Activated T-cell treated with anti-CD3 and anti-CD28 coated beads, Interleukin-2, amount 50 U/mL, for 1 hour (primary cell): ENCODE data around the gene RAB31.
"Not testable (repeated sequence)": the region's sequence is repeated elsewhere in the genome, so short reads cannot be mapped to it uniquely, and the experiment has no call there.

Source experiments
- DNase-seq: peaks from one replicate; pipeline ENCODE4 v3.0.0-alpha.2; 2020

The RAB31 gene

DNA sequence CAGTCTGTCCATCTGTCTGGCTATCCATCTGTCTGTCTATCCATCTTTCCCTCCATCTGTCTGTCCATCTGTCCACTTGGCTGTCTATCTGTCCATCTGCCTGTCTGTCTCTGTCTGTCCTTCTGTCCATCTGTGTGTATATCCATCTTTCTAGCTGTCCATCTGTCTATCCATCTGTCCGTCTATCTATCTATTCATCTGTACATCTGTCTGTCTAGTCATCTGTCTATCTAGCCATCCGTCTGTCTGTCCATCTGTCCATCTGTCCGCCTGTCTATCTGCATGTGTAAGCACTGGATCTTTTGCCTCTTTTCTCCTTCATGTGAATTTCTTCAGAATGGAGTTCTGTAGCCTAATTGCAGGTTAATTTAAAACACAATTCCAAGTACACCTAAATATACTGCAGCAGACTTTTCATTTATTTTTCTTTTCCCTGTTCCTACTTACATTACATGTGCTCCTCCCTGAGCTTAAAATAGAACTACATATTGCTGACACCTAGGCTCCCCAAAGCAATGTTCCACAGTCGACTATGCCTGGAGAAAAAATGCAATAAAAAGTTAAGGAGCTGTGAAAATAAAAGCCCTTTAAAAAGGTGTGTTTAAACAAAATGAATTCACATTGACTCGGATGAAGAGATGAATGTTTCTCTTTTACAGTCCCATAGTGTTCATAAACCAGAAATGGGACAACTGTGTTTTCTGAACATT, 140.2 kb downstream of the RAB31 start:
- DNase-seq = no peak

DNA sequence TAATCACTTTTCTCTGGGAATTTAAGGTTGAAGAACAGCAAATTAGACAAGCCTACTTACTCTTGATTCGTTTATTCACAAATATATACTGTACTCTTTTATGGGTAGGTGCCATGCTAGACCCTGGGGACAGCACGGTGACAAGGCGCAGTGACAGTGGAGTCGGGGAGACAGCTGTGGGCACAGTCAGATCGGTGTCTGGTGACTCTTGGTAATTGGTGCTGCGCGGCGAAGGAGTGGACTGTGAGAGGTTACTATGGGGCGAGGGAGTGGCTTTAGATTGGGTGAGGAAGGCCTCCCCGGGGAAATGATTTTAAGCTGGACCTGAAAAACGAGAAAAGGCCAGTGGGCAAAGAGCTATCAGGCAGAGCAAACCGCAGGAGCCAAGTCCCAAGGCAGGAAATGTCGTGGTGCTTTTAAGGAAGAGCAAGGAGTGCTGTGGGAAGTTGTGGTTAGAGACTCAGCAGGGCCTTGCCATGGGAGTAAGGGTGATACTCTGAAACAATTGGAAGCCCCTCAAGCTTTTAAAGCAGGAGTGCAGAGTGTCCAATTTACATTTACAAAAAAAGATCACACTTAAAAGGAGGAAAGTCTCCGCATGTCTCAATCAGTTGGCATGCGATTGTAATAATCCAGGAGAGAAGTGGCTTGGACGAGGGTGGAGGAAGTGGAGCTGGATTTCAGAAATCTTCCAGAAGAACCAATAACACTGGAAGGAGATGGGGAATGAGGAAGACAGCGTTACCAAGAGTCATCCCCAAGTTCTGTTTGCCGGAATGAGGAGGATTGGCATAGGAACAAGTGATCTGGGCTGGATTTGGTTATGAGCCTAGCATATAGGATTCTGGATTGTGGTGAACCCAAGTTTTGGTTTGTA, 141.5 kb downstream of the RAB31 start:
- no peak for DNase-seq

DNA sequence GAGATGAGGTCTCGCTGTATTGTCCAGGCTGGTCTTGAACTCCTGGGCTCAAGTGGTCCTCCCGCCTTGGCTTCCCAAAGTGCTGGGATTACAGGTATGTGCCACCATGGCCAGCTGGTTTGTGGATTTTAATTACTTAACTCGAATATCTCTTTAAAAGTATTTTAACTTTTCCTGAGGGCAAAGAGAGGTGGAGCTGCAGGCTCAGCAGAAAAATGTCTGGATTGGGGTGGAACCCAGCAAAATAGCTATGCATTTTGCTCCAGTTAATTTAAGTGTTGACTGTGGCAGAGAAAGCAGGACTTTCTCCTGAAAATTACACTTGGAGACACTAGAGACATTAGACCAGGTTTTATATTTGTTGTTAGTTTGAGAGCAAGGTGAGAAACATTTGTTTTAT, 142.2 kb downstream of the RAB31 start:
- no peak for DNase-seq

DNA sequence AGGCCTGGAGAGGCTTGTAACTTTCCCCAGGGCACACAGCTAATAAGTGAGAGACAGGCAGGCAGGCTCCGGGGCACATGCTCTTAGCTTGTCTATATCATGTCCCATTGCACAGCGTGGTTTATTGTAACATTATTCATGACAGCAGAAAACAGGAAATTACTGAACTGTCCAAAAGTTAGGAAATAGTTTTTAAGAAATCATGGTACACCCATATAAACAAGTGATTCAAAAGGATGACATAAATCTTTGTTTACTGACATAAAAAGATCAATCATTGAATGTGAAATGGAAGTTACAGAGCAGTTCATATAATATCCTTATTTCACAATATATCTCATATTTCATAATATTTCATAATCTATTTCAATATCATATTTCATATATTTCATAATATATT, 143.4 kb downstream of the RAB31 start:
- DNase-seq = no peak

DNA sequence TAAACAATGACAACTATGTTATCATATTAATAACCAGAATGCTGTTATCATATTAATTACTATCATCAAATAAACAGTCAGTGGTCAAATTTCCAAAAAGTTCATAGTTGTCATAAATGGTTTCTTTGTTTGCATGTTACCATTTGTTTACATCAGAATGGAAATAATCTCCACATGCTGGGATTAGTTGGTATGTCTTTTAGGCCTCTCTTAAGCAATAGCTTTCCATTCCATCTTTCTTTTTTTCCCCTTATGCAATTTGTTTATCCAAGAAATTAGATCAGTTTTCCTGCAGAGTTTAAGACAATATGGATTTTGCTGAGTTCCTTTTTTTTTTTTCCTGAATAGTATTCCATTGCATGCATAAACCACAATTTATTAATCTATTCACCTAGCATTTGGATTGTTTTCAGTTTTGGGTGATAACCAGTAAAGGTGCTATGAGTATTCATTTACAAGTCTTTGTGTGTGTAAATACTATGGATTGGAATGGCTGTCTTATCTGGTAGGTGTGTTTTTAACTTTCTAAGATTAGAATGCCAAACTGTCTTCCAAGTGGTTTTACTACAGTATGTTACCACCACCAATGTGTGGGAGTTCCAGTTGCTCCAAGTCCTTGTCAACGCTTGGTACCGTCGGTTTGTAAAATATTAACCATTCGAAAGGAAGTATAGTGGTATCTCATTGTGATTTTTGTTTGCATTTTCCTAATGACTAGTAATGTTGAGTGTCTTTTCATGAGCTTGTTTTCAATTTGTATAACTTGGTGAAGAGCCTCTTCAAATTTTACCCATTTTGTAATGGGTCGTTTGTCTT, 144.4 kb downstream of the RAB31 start:
- DNase-seq = no peak

DNA sequence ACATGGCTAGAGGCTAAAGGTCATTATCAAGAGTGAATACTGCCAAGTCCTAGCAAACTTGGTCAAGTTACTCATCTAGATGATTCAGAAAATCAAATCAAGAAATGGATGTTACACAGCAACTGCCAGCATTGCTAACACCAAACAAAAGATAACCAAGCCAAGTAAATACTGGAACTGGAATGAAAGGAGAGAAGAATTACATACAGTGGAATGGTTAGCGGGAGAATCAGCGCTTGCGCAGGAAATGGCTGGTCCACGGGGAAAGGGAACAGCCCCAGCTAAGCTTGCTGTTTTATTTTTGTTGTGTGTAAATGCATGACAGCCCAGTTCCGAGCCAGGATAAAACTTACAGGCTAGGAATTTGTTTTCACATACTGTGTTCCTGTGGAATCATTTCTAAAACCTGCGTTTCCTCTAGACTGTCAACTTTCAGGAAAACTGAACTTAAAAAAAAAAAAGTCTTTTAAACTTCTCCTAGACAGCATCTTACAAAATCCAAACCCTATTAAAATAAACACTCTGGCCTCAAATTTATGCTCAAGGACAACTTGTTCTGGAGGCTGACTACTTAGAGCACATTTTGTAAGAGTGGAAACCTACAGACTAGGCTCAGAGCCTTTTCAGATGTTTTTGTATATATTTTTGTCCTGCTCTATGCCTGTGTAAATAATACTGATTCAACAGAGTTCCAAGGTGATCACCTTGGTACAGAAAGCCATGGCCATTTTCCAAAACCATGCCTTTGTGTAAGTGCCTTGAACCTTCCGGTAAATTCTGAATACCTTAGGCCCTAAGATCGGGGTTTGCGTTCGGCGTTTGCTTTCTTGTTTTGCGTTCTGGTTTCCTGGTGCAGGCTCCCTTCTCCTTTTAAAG, 146.9 kb downstream of the RAB31 start:
- no peak for DNase-seq

DNA sequence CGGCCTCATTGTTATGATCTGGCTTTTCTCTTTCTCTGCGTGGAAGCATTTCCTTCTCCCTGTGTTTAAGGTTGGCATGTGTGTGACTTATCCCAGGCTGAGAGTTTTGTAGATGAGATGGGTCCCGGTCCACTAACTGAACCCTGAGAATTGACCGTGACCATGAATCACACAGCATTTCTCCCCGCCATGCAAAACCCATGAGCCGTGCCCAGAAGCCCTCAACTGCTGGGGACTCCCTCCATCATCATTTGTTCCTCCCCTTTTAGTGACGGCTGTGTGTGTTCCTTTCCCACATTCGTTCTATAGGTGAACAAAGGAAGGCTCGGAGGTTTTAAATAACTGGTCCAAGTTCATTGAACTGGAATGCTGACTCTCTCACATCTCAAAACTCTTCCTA, 147.6 kb downstream of the RAB31 start:
- DNase-seq = no peak

DNA sequence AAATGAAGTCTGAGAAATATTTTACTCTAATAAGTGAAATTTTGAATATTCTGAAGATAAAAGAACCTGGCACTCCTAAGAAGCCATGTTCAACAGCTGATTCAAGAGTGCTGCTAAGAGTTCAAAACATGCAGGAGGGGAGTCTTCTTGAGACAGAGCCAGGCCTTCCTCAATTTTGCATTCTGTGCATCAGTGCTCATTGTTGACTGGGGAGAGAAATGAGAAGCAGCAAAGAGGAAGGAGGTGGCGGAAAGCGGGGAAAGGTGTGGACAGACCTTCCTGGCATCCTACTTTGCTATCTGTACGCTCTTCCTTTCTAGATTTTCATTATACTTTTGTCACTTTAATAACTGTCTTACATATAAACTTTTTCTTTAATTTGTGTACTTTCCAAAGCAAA, 148.0 kb downstream of the RAB31 start:
- DNase-seq = no peak

DNA sequence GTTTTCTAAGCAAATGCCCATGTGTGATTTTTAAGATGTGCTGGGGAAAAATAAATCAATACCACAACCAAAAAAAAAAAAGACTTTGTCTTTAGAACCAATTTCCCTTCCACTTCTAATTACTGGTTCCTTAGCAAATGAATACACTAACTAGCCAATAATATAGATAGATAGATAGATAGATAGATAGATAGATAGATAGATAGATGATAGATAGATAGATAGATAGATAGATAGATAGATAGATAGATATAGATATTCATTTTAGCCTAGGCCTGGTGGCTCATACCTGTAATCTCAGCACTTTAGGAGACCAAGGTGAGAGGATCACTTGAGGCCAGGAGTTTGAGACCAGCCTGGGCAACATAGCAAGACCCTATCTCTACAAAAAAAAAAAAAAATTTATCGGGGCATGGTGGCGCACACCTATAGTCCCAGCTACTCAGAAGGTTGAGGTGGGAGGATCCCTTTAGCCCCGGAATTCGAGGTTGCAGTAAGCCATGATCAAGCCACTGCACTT, 149.4 kb downstream of the RAB31 start:
- not testable (repeated sequence) for DNase-seq

DNA sequence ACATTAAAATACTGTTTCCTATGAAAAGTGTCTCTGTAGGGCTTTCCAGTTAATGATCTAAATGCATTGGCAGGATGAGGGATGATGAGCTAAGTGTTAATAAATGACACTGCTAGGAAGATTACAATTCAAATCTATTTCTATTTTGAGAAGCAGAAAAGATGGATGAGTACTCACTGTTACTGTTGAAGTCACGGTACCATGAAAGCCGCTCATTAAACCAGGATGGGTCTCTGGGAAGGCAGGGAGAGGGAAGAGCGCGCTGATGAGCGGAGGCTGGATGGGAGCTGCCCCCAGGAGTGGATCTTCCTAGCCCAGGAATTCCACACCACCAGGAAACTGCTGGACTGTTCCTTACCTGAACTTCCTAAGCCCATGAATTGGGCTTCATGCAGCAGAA, 150.5 kb downstream of the RAB31 start:
- DNase-seq = no peak

DNA sequence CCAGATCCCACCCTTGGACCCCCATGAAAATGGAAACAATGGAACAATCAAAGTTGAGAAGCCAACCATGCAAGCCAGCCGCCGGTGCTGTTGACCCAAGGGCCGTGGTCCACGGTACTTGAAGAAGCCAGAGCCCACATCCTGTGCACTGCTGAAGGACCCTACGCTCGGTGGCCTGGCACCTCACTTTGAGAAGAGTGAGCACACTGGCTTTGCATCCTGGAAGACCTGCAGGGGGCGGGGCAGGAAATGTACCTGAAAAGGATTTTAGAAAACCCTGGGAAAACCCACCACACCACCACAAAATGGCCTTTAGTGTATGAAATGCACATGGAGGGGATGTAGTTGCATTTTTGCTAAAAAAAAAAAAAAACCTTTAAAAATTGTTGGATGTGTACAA, 151.1 kb downstream of the RAB31 start:
- DNase-seq = no peak

DNA sequence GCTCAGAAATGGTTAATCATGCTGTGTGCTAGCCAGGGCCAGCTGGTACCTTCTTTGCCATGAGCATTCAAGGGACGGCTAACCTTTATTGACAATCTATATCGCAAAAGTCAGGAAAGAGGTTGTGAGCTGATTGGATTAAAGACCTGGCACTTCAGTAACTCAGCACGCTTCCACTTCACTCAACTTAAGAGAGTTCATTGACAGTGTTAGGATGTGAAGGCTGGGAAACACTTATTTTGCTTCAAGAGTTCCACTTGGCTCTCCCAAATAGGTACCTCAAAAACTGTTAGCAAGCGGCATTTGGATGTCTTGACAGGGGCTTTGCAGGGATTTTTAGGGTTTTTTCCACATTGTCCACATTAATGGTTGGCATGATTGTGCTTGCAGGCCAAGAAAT, 152.6 kb downstream of the RAB31 start:
- no peak for DNase-seq

DNA sequence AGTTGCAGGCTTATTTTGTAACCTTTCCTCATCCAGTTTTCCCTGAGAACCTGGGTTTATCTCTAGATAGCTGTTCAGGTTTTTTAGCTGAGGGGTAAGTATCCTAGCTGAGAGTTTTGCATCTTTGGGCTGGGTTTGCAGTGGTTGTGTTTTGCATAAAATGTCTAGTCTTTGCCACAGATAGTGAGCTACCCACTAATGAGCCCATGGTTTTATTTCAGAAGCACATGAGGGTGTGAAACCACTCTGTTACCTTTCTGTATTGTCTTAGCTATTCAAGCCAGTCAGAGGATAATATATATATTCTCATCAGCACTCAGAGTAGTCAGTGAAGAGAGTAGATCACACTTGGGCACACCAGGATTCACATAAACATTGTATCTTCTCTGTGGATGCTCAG, 153.1 kb downstream of the RAB31 start:
- no peak for DNase-seq

DNA sequence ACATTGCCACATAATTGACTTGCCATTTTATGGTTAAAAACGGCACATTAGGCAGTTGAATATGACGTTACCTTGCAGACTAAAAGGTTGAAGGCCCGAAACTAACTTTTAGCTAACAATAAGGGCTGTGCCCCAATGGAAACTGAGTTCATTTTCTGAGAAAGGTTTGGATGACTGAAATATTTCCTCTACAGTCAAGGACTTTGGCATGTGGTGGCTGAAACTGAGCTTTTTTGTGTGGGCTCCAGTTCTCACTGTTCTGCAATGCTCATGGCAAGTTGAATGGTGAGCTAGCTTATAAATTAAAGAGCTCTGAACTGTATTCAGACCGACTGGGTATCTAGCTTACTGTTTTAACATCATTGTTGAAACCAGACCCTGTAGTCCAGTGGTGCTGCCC, 153.8 kb downstream of the RAB31 start:
- no peak for DNase-seq

DNA sequence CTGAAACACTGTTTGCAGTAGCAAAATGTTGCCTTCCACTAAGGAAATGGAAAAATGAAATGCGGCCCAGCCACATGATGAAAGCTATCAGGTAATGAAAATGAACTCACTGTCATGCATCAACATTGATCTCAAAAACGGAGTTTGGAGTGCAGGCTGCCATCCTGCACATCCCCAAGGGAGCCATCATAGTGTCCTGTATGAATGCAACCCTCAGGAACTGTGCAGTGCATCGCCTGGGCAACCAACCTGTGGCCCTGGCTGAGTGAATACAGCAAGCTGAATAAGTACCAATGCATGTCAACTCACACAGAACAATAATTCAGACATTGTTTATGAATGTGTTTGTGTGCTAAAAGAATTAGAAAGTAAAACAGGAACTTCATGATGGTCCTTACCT, 154.6 kb downstream of the RAB31 start:
- no peak for DNase-seq

DNA sequence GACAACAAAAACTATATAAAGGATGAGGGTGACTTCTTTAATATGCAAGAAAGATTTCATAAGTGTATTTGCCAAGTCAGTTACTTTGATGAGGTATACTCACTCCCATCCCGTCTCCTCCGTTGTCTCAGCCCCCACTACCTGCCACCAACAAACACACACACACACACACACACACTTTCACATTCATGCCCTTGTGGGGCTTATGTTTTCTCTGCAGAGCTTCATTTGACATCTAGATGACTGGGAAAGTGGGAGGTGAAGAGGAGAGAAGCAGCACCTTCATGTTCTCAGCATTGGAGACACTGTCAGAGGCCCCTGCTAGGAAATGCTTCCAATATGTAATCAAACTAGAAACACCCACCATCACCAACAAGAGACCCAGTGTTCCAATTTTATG, 155.2 kb downstream of the RAB31 start:
- DNase-seq = no peak

DNA sequence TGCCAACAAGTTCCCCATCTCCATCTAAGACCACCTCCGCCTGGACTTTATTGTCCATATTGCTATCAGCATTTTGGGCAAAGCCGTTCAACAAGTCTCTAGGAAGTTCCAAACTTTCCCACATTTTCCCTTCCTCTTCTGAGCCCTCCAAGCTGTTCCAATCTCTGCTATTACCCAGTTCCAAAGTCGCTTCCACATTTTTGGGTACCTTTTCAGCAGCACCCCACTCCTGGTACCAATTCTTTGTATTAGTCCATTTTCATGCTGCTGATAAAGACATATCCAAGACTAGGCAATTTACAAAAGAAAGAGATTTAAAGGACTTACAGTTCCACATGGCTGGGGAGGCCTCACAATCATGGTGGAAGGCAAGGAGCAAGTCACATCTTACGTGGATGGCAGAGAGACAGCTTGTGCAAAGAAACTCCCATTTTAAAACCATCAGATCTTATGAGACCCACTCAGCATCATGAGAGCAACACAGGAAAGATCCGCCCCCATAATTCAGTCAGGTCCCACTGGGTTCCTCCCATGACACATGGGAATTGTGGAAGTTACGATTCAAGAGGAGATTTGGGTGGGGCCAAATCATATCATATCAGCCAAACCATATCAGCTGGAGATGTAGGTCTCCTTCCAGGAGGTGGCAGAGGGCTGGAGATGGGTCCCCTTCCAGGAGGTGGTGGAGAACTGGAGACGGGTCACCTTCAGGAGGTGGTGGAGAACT, 157.8 kb downstream of the RAB31 start:
- no peak for DNase-seq

DNA sequence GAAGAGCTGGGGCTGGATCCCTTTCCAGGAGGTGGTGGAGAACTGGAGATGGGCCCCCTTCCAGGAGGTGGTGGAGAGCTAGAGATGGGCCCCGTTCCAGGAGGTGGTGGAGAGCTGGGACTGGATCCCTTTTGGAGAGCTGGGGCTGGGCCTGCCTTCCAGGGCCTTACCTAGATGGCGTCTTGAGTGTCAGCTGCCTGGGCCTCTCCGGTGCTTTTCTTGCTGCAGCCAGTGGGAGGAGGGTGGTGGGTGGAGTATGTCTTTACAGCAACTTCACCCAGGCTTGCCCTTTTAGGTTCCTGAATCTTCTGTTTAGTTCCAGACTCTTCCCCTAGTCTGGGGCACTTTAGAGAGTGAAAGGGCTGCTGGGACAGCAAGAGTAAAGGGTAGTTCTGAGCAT, 158.5 kb downstream of the RAB31 start:
- no peak for DNase-seq

DNA sequence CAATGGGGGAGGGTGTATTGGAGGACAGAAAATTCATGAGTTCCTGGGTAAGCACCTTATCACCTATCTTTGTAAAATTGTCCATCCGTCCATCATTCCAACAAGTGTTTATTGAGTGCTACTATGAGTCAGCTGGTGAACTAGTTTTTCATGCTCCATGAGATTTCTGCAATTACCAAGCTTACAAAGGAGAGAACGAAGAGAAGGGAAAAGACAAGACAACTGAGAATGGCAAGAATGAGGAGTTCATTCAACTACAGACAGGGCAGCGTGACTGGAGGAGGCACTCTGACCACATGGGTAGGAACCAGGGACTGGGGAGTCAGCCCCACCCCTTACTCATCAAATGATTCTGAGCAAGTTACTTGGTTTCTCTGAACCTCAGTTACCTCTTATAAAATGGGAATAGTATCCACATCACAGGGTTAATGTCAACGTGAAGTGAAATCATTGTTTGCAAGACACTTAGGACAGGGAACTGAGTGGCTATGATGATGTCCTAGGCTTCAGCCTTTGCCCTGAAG, 159.0 kb downstream of the RAB31 start:
- DNase-seq = no peak

DNA sequence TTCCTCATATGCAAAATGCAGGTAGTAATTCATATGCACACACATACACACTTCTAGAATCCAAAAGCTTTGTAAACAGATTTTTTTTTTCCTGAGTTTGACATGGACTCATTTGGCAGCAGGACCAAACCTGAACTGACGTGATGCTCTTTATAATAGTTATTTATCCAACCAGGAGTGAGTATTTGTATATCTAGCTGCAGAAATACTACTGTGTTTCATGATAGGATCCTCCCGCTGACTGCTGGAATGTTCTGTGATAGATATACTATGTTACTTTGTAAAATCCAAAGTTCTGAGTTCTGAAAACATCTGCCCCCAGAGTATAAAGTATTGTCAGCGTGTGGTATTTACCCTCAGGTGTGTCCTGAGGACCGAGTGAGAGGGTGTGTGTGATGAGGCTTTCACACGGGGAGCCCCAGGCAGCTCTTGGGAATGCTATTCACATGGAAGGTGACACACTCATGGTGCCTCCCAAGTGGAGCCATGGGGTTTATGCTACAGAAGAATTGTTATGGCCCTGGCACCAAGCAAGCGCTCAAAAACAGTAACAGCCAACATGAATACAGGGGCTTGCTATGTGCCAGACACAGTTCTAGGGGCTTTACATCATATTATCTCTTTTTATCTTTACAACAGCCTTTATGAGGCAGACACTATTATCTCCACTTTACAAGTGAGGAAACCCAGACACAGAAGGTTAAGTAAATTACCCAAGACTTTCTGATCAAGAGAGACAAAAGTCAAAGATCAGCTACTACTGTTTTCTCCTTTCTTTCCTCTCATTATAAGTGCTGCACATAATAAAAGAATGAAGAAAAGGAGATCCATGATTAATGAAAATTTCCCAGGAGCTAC, 161.0 kb downstream of the RAB31 start:
- no peak for DNase-seq
